NT2/D1 (cell line): ENCODE results near the gene IL20RB.

Experiments
- DNase-seq: peaks from one replicate; pipeline ENCODE4 v3.0.0-alpha.2; 2011; ENCODE audit warnings: low read depth, low spot score
- H3K27me3 ChIP-seq: 2 replicates; pipeline ENCODE4 v1.6.0; 2011; ENCODE audit warnings: mild to moderate bottlenecking; ENCODE audit not compliant: insufficient read length, insufficient read depth
- H3K36me3 ChIP-seq: 2 replicates; pipeline ENCODE4 v1.6.1; 2011; ENCODE audit warnings: mild to moderate bottlenecking, low read length, mixed read lengths; ENCODE audit not compliant: insufficient read depth, insufficient read length
- H3K4me1 ChIP-seq: 2 replicates; pipeline ENCODE4 v1.5.1; 2011; ENCODE audit not compliant: insufficient read depth, insufficient read length
- H3K4me3 ChIP-seq: 2 replicates; pipeline ENCODE4 v1.5.1; 2011; ENCODE audit warnings: low read depth; ENCODE audit not compliant: insufficient read length
- H3K9ac ChIP-seq: 2 replicates; pipeline ENCODE4 v1.6.0; 2011; ENCODE audit warnings: low read depth; ENCODE audit not compliant: insufficient read length
- H3K9me3 ChIP-seq: 2 replicates; pipeline ENCODE4 v1.5.1; 2011; ENCODE audit warnings: mild to moderate bottlenecking, low read length; ENCODE audit not compliant: insufficient read depth
- SUZ12 ChIP-seq: IDR thresholded peaks from 2 replicates; pipeline ENCODE4 v1.6.1; 2011; ENCODE audit not compliant: insufficient read length, insufficient read depth; ENCODE audit errors: extremely low read depth
- YY1 ChIP-seq: IDR thresholded peaks from 2 replicates; pipeline ENCODE4 v1.6.1; 2011; ENCODE audit not compliant: insufficient read length, insufficient read depth
- ZNF274 ChIP-seq: IDR thresholded peaks from 2 replicates; pipeline ENCODE4 v1.6.1; 2011; ENCODE audit warnings: mild to moderate bottlenecking, low read depth, low read length

Gene IL20RB

GRCh38 chr3:136954980-136955780 lies 2.6 kb upstream of the IL20RB start:
- Histone ChIP-seq H3K36me3 (no peaks in the 10 kb centered on the region), H3K9ac (no peak overlapping the region), H3K27me3 (no peaks in the 10 kb centered on the region), H3K4me3 (no peak overlapping the region), H3K4me1 (peaks cover 2% of the 10 kb centered on the region), H3K9me3 (no peaks in the 10 kb centered on the region)
- TF ChIP-seq YY1 (no peak), ZNF274 (no peak)
- DNase-seq: peak; percentile 43

GRCh38 chr3:136955813-136956212 lies 2.0 kb upstream of the IL20RB start:
- H3K9me3 ChIP-seq: no peaks in the 10 kb centered on the region
- no peaks in the 10 kb centered on the region for H3K27me3 ChIP-seq
- no peaks in the 10 kb centered on the region for H3K36me3 ChIP-seq
- H3K4me1 ChIP-seq: peaks cover 2% of the 10 kb centered on the region
- H3K9ac ChIP-seq: no peak overlapping the region
- H3K4me3 ChIP-seq: no peak overlapping the region
- TF ChIP-seq SUZ12 (no peak), ZNF274 (no peak)
- no peak for DNase-seq

GRCh38 chr3:136956971-136957370 lies 812 bp upstream of the IL20RB start:
- H3K4me1 ChIP-seq: peaks cover 2% of the 10 kb centered on the region
- no peak for DNase-seq
- H3K9me3 ChIP-seq: no peaks in the 10 kb centered on the region

GRCh38 chr3:136958939-136959338 lies 1.2 kb downstream of the IL20RB start:
- H3K27me3 ChIP-seq: no peaks in the 10 kb centered on the region
- no peak overlapping the region for H3K9ac ChIP-seq
- no peaks in the 10 kb centered on the region for H3K36me3 ChIP-seq
- no peaks in the 10 kb centered on the region for H3K9me3 ChIP-seq
- DNase-seq: no peak
- no peak for TF ChIP-seq SUZ12
- no peak for TF ChIP-seq ZNF274
- TF ChIP-seq YY1: no peak
- peaks cover 2% of the 10 kb centered on the region for H3K4me1 ChIP-seq
- no peak overlapping the region for H3K4me3 ChIP-seq

More at GRCh38 chr3:136956971-136957370, 812 bp upstream of the IL20RB start:
- TF ChIP-seq YY1 (no peak), ZNF274 (no peak), SUZ12 (no peak)
- Histone ChIP-seq H3K4me3 (no peak overlapping the region), H3K27me3 (no peaks in the 10 kb centered on the region), H3K9ac (no peak overlapping the region), H3K36me3 (no peaks in the 10 kb centered on the region)

- TF ChIP-seq ZNF274: no peak
- no peak overlapping the region for H3K9ac ChIP-seq
- H3K36me3 ChIP-seq: no peaks in the 10 kb centered on the region
These were observed 1.8 kb downstream of the IL20RB start for GRCh38 chr3:136959599-136959998.

GRCh38 chr3:136960838-136961836 lies 3.4 kb downstream of the IL20RB start:
- Histone ChIP-seq H3K27me3 (no peaks in the 10 kb centered on the region), H3K9me3 (no peaks in the 10 kb centered on the region), H3K4me1 (no peaks in the 10 kb centered on the region), H3K4me3 (no peak overlapping the region), H3K36me3 (no peaks in the 10 kb centered on the region), H3K9ac (no peak overlapping the region)
- TF ChIP-seq SUZ12: no peak
- TF ChIP-seq ZNF274: no peak
- no peak for TF ChIP-seq YY1
- no peak for DNase-seq

More at GRCh38 chr3:136959599-136959998, 1.8 kb downstream of the IL20RB start:
- H3K9me3 ChIP-seq: no peaks in the 10 kb centered on the region
- no peak for DNase-seq
- H3K4me3 ChIP-seq: no peak overlapping the region
- peaks cover 2% of the 10 kb centered on the region for H3K4me1 ChIP-seq
- H3K27me3 ChIP-seq: no peaks in the 10 kb centered on the region

- H3K4me1 ChIP-seq: no peaks in the 10 kb centered on the region
- no peak overlapping the region for H3K4me3 ChIP-seq
- no peak for TF ChIP-seq SUZ12
- no peak for TF ChIP-seq ZNF274
- TF ChIP-seq YY1: no peak
- H3K36me3 ChIP-seq: no peaks in the 10 kb centered on the region
- H3K27me3 ChIP-seq: no peaks in the 10 kb centered on the region
- no peaks in the 10 kb centered on the region for H3K9me3 ChIP-seq
- H3K9ac ChIP-seq: no peak overlapping the region
- no peak for DNase-seq
These were observed 5.1 kb downstream of the IL20RB start for GRCh38 chr3:136962927-136963326.
